ENCODE measurements around the gene WDR77. TPM values are rescaled to one million over a fixed set of nuclear protein-coding genes. Genes with fewer than 3 reads are reported as not detected.

The WDR77 gene
- total RNA-seq, 1 experiment from 2014 or later, result 27.7 TPM

- Mint-ChIP-seq H3K27me3 (ENCODE audit: unreplicated experiment) (no peaks in the 10 kb centered on the region), H3K4me3 (ENCODE audit: low read depth, unreplicated experiment) (no peak overlapping the region), H3K36me3 (ENCODE audit: insufficient read depth, unreplicated experiment) (peaks cover 6% of the 10 kb centered on the region), H3K4me1 (ENCODE audit: low read depth, unreplicated experiment) (no peaks in the 10 kb centered on the region), H3K27ac (ENCODE audit: unreplicated experiment) (no peak overlapping the region), H3K9me3 (ENCODE audit: low read depth, unreplicated experiment) (no peaks in the 10 kb centered on the region)
- DNase-seq, result no peak
- no TSS peak for BruUV-seq (replicated peaks)
- intact Hi-C loops (cut with micrococcal nuclease; ENCODE audit: unreplicated experiment), result no loop called here
- no peak for TF ChIP-seq CTCF (IDR thresholded peaks at IDR 0.05; ENCODE audit: unreplicated experiment)
- CTCF ChIA-PET, result no interaction called here
These were observed 22.0 kb upstream of the WDR77 start for GRCh38 chr1:111471012-111471411.

DNA sequence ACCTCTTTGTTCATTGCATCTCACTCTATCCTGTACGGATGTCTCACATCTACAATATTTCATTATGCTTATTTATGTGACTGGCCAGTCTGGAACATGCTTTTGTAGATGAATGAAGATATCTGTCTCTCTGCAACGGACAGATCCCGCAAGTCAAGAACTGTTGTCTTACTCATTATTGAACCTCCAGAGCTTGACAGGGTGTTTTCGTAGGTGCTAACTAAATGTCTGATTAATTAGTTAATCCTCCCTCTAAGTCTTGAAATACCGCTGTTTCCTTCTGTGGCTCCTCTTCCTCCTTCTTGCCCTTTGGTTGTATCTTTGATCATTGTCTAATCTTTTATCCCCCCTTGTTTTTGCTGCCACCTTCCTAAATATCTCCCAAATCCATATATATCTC is 21.5 kb upstream of the WDR77 start:
- CTCF ChIA-PET, result no interaction called here
- no TSS peak for BruUV-seq (replicated peaks)
- no peak for DNase-seq
- no peaks in the 10 kb centered on the region for H3K27me3 Mint-ChIP-seq (ENCODE audit: unreplicated experiment)
- no peaks in the 10 kb centered on the region for H3K4me1 Mint-ChIP-seq (ENCODE audit: low read depth, unreplicated experiment)
- TF ChIP-seq CTCF (IDR thresholded peaks at IDR 0.05; ENCODE audit: unreplicated experiment), result no peak
- no peak overlapping the region for H3K4me3 Mint-ChIP-seq (ENCODE audit: low read depth, unreplicated experiment)
- intact Hi-C loops (cut with micrococcal nuclease; ENCODE audit: unreplicated experiment), result no loop called here
- H3K9me3 Mint-ChIP-seq (ENCODE audit: low read depth, unreplicated experiment), result no peaks in the 10 kb centered on the region
- no peak overlapping the region for H3K27ac Mint-ChIP-seq (ENCODE audit: unreplicated experiment)
- peaks cover 6% of the 10 kb centered on the region for H3K36me3 Mint-ChIP-seq (ENCODE audit: insufficient read depth, unreplicated experiment)

DNA sequence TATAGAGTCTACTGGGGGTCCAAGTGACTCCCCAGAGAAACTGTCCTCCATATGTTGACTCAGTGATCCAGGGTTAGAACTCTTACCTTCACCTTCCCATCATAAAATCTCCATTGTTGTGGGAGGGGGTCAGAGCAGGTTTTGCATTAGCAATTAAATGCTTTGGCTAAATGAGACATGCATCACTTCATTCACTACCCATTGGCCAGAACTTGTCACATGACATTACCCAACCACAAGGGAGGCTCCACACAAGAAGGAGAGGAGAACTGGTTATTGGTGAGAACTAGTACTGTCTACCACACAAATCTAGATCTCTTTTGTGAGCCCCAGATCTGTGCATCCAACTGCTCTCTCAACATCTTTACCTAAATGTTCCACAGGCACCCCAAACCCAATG is 20.5 kb upstream of the WDR77 start:
- no peak overlapping the region for H3K27ac Mint-ChIP-seq (ENCODE audit: unreplicated experiment)
- H3K9me3 Mint-ChIP-seq (ENCODE audit: low read depth, unreplicated experiment), result no peaks in the 10 kb centered on the region
- DNase-seq, result no peak
- TF ChIP-seq CTCF (IDR thresholded peaks at IDR 0.05; ENCODE audit: unreplicated experiment), result no peak
- H3K27me3 Mint-ChIP-seq (ENCODE audit: unreplicated experiment), result no peaks in the 10 kb centered on the region
- intact Hi-C loops (cut with micrococcal nuclease; ENCODE audit: unreplicated experiment), result no loop called here
- CTCF ChIA-PET, result no interaction called here
- BruUV-seq (replicated peaks), result no TSS peak
- H3K36me3 Mint-ChIP-seq (ENCODE audit: insufficient read depth, unreplicated experiment), result peaks cover 10% of the 10 kb centered on the region
- H3K4me1 Mint-ChIP-seq (ENCODE audit: low read depth, unreplicated experiment), result no peaks in the 10 kb centered on the region
- H3K4me3 Mint-ChIP-seq (ENCODE audit: low read depth, unreplicated experiment), result no peak overlapping the region

DNA sequence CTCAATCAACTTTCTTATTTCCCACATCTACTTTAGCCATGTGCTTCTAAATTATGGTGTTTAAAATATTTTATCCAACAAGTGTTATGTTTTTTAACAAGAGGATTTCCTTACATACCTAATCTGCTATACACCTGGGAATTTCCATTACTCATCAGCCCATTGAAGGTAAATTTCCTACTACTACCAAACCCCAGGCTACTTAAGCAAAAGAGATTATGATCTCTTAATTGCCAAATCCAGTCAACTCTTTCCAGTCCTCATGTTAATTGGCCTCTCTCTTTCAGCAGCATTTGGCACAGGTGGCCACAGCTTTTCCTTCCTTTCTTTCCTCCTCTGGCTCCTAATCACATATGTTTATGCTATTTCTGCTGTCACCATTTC is 19.7 kb upstream of the WDR77 start:
- Mint-ChIP-seq H3K9me3 (ENCODE audit: low read depth, unreplicated experiment) (no peaks in the 10 kb centered on the region), H3K4me1 (ENCODE audit: low read depth, unreplicated experiment) (peaks cover 1% of the 10 kb centered on the region), H3K36me3 (ENCODE audit: insufficient read depth, unreplicated experiment) (peaks cover 10% of the 10 kb centered on the region), H3K27ac (ENCODE audit: unreplicated experiment) (no peak overlapping the region), H3K4me3 (ENCODE audit: low read depth, unreplicated experiment) (no peak overlapping the region), H3K27me3 (ENCODE audit: unreplicated experiment) (no peaks in the 10 kb centered on the region)
- no TSS peak for BruUV-seq (replicated peaks)
- TF ChIP-seq CTCF (IDR thresholded peaks at IDR 0.05; ENCODE audit: unreplicated experiment), result no peak
- intact Hi-C loops (cut with micrococcal nuclease; ENCODE audit: unreplicated experiment), result no loop called here
- CTCF ChIA-PET, result no interaction called here
- DNase-seq, result no peak

Measured in Calu3 (cell line).